Panc1 (cell line): Measurements from ENCODE around the gene PRRG3. TPM values are rescaled to one million over a fixed set of nuclear protein-coding genes. Genes with fewer than 3 reads are reported as not detected.

Experiments
- ATAC-seq: fragments of 200-7000 bp; cut with Tn5 transposase; 2 replicates; pipeline ENCODE4 v1.9.1; 2020; ENCODE audit warnings: mild to moderate bottlenecking, moderate library complexity
- BruUV-seq: library from RNA; stranded (reverse); fragments of 400-500 nt; replicated peaks from 2 replicates; lab custom pipeline; 2021; lab: Mats Ljungman, UMichigan
- CTCF ChIA-PET: fragments of 300-600 bp; sonication (Branson Sonifier 250); formaldehyde crosslinking; loops from one replicate; lab custom pipeline; 2022; ENCODE audit warnings: antibody characterized with exemption; lab: Charles Lee
- POLR2A ChIA-PET: fragments of 300-600 bp; sonication (Branson Sonifier 250); formaldehyde crosslinking; loops from one replicate; lab custom pipeline; 2022; ENCODE audit warnings: antibody characterized with exemption; lab: Charles Lee
- DNase-seq: peaks from one replicate; pipeline ENCODE4 v3.0.0-alpha.2; 2010; ENCODE audit warnings: low read depth, low spot score
- H3K27ac ChIP-seq: 2 replicates; pipeline ENCODE4 v1.5.1; 2011; ENCODE audit warnings: mild to moderate bottlenecking, low read length, inconsistent platforms
- H3K27me3 ChIP-seq: fragments of 200-500 bp; sonication (Bioruptor generic); 2 replicates; pipeline ENCODE4 v1.6.0; 2014; ENCODE audit warnings: low read length, inconsistent platforms; ENCODE audit not compliant: control insufficient read depth, insufficient read depth
- H3K36me3 ChIP-seq: fragments of 200-500 bp; sonication (Bioruptor generic); 2 replicates; pipeline ENCODE4 v1.5.1; 2014; ENCODE audit warnings: inconsistent platforms, mild to moderate bottlenecking, low read length, moderate library complexity; ENCODE audit not compliant: control insufficient read depth, insufficient read depth
- H3K4me1 ChIP-seq: 2 replicates; pipeline ENCODE4 v1.5.1; 2011; ENCODE audit warnings: inconsistent platforms, mild to moderate bottlenecking, low read length, moderate library complexity; ENCODE audit not compliant: control insufficient read depth, insufficient read depth
- H3K4me3 ChIP-seq, 2 experiments: 2 replicates each; pipeline ENCODE4 v1.5.1; 2011 to 2012; ENCODE audit warnings: low read depth in 2 of 2, low read length in 2 of 2, mild to moderate bottlenecking in 2 of 2, inconsistent platforms in 1 of 2, moderate library complexity in 1 of 2
- H3K9me3 ChIP-seq: fragments of 200-500 bp; sonication (Bioruptor generic); 2 replicates; pipeline ENCODE4 v1.5.1; 2014; ENCODE audit warnings: low read depth, mild to moderate bottlenecking, inconsistent platforms, low read length, moderate library complexity; ENCODE audit not compliant: control insufficient read depth, insufficient read depth
- CTCF ChIP-seq: fragments of 450-650 bp; IDR thresholded peaks from 2 replicates; pipeline ENCODE4 v1.5.1; 2017; ENCODE audit warnings: mild to moderate bottlenecking
- POLR2AphosphoS5 ChIP-seq: IDR thresholded peaks from 2 replicates; pipeline ENCODE4 v1.6.1; 2012; ENCODE audit warnings: mild to moderate bottlenecking, low read depth, low read length, moderate library complexity
- REST ChIP-seq, 2 experiments: IDR thresholded peaks; 2 replicates each; pipeline ENCODE4 v1.6.1; 2011 to 2012; ENCODE audit warnings: low read depth in 2 of 2, control low read depth in 1 of 2, low read length in 1 of 2, mild to moderate bottlenecking in 1 of 2, moderate library complexity in 1 of 2; ENCODE audit not compliant: insufficient read depth in 1 of 2
- SIN3A ChIP-seq: IDR thresholded peaks from 2 replicates; pipeline ENCODE4 v1.6.1; 2012; ENCODE audit warnings: low read depth, mild to moderate bottlenecking, low read length, moderate library complexity, borderline replicate concordance; ENCODE audit not compliant: insufficient read depth
- TCF7L2 ChIP-seq: IDR thresholded peaks from 2 replicates; pipeline ENCODE4 v1.6.1; 2011; ENCODE audit warnings: mild to moderate bottlenecking, low read depth, low read length, inconsistent platforms
- in situ Hi-C: cut with HindIII; loops from 2 replicates; pipeline ENCODE4 v1.10.0; 2016; ENCODE audit warnings: low sequenced_read_pairs, low pct_unique_long_range_greater_than_20kb
- intact Hi-C: fragments of 100-400 bp; cut with micrococcal nuclease; formaldehyde crosslinking; loops from one replicate; pipeline ENCODE4 v1.10.0; 2022; ENCODE audit not compliant: unreplicated experiment
- total RNA-seq: library from RNA; stranded (reverse); gene quantifications from one replicate; pipeline ENCODE4 v1.2.1, GENCODE V29; 2021; ENCODE audit not compliant: unreplicated experiment

Gene PRRG3
- total RNA-seq, 1 experiment from 2014 or later: not detected

GRCh38 chrX:151737494-151737893 lies 42.2 kb downstream of the PRRG3 start:
- CTCF ChIA-PET: no interaction called here
- no peaks in the 10 kb centered on the region for H3K36me3 ChIP-seq
- no TSS peak for BruUV-seq
- intact Hi-C loops: no loop called here
- no peak for ATAC-seq
- no peaks in the 10 kb centered on the region for H3K9me3 ChIP-seq
- H3K4me3 ChIP-seq: no peak overlapping the region
- H3K27me3 ChIP-seq: no peaks in the 10 kb centered on the region; the same call in 1 of the 2 replicates
- DNase-seq: no peak
- in situ Hi-C loops: no loop called here
- POLR2A ChIA-PET: interaction anchor here (0.6 kb wide), 1 partner anchor 534 kb away, joined by 5 read pairs; no protein-coding TSS in a partner anchor
- no peak overlapping the region for H3K27ac ChIP-seq
- H3K4me1 ChIP-seq: no peaks in the 10 kb centered on the region
- TF ChIP-seq TCF7L2: no peak
- no peak for TF ChIP-seq REST (IDR thresholded peaks at IDR 0.05; ENCODE audit: insufficient read depth in 1 of 2, low read depth in 2 of 2, low read length in 1 of 2)
- TF ChIP-seq SIN3A: no peak
- no peak for TF ChIP-seq CTCF
- TF ChIP-seq POLR2AphosphoS5: no peak

- POLR2A ChIA-PET: no interaction called here
- Histone ChIP-seq H3K36me3 (no peaks in the 10 kb centered on the region), H3K4me1 (no peaks in the 10 kb centered on the region), H3K4me3 (no peak overlapping the region), H3K27me3 (no peaks in the 10 kb centered on the region; the same call in 1 of the 2 replicates), H3K9me3 (no peaks in the 10 kb centered on the region), H3K27ac (no peak overlapping the region)
- BruUV-seq: no TSS peak
- DNase-seq (no peak), ATAC-seq (no peak)
- intact Hi-C loops: no loop called here
- TF ChIP-seq POLR2AphosphoS5 (no peak), SIN3A (no peak), REST (IDR thresholded peaks at IDR 0.05; ENCODE audit: insufficient read depth in 1 of 2, low read depth in 2 of 2, low read length in 1 of 2) (no peak), CTCF (no peak), TCF7L2 (no peak)
- in situ Hi-C loops: no loop called here
- CTCF ChIA-PET: no interaction called here
These were observed 43.5 kb downstream of the PRRG3 start for GRCh38 chrX:151738751-151739150.
